ENCODE measurements around the gene TESK2.

- TF ChIP-seq GATA3 (IDR thresholded peaks at IDR 0.05; ENCODE audit: low read depth, low read length) (no peak), GATA2 (IDR thresholded peaks at IDR 0.05; ENCODE audit: low read depth, low read length) (no peak)
Observed at GRCh38 chr1:45410850-45411509, 80.0 kb downstream of the TESK2 start.

Measured in SH-SY5Y (cell line).